ENCODE data around the gene SNX7. TPM values are rescaled to one million over a fixed set of nuclear protein-coding genes. Genes with fewer than 3 reads are reported as not detected.

Gene SNX7
- 65.5 and 72.5 TPM in 2 replicates for total RNA-seq (2014; rRNA removed; shearing (Covaris generic))

DNA sequence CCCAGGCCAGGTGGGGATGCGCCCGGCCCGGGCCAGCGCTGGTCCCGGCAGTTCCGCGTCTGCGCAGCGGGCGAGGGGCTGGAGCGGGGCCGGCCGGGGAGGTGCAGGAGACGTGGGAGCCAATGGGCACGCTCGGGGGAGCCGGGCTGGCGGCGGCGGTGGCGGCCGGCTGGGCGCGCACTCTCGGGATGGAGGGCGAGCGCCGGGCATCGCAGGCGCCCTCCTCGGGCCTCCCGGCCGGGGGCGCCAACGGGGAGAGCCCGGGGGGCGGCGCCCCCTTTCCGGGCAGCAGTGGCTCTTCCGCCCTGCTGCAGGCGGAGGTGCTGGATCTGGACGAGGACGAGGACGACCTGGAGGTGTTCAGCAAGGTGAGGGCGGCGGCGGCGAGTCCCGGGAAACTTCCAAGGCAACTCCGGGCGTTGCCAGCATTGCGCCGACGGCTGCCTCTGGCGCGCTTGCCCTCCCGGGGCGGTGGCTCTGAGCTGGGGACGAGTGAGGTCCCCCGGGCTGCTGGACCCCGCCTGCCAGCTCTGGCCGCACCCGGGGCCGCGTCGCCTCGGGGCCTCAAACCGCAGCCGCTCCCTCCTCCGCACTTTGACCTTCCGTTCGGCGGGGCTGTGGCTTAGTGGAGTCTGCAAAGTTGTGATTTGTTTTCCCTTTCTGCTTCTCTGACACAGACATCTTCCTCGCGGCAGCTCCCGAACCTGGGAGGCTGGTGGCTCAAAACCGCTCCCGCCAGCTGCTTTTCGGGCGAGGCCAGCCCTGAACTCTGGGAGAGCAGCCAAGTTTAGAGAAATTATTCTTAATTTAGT, at the start of gene SNX7:
Gene SNX7, plus strand, starts transcription at position 178 of the 812 bp plus-strand sequence. Its CDS starts 11 bp downstream, at position 189.
- DNase-seq (ENCODE audit: low spot score), result peak; percentile 34

GRCh38 chr1:98637316-98637715, 24.2 kb upstream of the SNX7 start:
- DNase-seq (ENCODE audit: low spot score), result no peak

GRCh38 chr1:98638185-98638584, 23.3 kb upstream of the SNX7 start:
- no peak for DNase-seq (ENCODE audit: low spot score)

- DNase-seq (ENCODE audit: low spot score), result no peak
These were observed 17.0 kb upstream of the SNX7 start for GRCh38 chr1:98644510-98644909.

DNA sequence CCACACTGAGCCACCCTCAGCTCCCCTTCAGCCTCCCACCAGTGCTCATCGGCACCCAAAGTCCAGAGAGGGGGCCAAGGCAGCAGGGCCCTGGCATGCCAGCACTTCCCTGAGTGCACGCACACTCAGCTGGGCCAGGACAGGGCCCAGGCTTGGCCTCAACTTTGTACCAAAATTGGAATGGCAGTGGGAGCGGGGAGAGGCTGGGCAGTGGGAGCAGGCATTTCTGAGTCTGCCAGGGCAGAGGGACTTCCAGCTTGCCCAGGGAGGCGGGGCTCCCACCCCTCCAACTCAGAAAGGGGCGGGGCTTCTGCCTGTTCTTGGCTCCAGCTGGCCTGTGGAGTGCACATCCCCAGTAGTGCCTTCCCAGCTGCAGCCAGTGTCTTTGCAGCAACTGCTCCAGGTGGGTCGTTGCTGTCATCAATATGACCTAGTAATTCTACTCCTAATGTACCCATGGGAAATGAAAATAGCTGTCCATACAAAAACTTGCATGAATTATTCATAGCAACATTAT, 10.3 kb upstream of the SNX7 start:
- no peak for DNase-seq (ENCODE audit: low spot score)

DNA sequence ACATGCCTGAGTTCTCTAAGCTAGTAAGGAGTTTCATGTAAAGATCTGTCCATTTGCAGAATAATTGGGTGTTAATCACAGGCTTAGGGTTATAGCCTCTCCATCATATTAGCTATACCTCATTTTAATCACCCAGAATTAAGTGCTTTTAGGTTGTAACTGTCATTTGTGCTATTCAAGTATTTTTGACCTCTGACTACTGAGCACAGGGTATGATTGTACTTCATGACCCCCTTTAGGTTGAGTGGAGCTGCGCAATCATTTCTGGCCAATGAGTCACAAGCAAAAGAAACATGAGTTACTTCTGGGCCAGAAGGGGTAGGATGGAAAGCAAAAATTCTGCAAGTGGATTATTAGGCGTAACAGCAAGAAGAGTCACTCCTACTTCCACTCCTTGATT, 8.4 kb upstream of the SNX7 start:
- DNase-seq (ENCODE audit: low spot score), result no peak

- DNase-seq (ENCODE audit: low spot score), result no peak
These were observed 1.6 kb upstream of the SNX7 start for GRCh38 chr1:98659879-98660278.

GRCh38 chr1:98660940-98661543, 479 bp upstream of the SNX7 start:
- no peak for DNase-seq (ENCODE audit: low spot score)

GRCh38 chr1:98662356-98662670, 792 bp downstream of the SNX7 start:
- DNase-seq (ENCODE audit: low spot score), result peak; percentile 33

- DNase-seq (ENCODE audit: low spot score), result no peak
These were observed 7.2 kb downstream of the SNX7 start for GRCh38 chr1:98668733-98669132.

DNA sequence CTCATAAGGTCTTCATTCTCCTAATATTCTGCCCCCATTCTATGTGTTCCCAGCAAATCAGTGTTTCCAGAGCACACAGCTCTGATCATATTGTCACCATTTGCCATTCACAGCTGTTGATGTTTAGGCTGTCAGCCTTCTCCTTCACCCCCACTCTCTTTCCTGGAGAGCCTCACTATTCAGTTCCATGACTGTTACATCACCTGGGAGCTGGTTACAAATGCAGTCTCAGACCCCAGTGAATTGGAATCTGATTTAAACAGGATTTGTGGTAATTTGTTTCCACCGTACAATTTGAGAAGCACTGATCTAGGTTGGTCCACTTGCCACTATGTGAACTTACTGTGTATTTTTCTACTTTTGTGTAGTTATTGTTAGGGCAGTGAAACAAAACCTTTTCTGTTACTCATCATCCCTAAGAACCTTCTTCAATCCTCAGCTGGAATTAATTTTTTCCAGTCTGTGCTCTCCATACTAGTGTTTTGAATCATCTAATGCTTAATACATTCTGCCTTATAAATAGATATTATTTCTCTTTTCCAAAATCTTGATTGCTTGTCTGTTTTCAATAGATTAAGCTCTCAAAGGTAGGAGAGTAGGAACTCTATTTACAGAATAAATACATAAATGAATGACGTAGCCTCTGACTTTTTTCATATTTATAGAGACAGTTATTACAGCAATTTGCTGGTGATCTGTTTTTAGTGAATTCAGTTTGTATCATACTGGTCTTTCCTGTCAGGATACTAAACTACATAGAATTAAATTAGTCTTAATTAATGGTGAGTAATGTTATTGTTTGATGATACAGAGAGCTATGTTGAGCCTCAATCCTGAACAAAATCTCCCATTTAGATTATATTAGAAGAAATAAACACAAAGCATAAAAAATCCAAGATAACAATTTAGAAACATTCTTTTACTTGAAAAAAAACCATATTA, 8.1 kb downstream of the SNX7 start:
- no peak for DNase-seq (ENCODE audit: low spot score)

DNA sequence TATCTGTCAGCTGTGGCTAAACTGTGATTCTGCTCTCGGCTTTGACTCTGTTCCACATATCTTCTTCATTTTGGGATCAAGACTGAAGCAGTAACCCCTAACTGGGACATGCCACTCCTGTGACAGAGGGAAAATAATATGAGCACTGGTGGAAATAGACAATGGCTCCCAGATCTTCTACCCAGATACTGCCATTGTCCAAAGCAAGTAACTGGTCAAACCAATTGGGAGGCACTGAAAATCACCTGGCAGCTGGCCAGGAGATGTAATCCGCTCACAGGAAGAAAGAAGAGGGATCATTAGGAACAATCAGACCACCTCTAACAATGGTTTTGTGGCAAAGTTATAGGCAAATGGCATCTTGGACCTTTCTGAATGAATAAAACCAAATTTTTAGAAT, 10.7 kb downstream of the SNX7 start:
- DNase-seq (ENCODE audit: low spot score), result no peak

DNA sequence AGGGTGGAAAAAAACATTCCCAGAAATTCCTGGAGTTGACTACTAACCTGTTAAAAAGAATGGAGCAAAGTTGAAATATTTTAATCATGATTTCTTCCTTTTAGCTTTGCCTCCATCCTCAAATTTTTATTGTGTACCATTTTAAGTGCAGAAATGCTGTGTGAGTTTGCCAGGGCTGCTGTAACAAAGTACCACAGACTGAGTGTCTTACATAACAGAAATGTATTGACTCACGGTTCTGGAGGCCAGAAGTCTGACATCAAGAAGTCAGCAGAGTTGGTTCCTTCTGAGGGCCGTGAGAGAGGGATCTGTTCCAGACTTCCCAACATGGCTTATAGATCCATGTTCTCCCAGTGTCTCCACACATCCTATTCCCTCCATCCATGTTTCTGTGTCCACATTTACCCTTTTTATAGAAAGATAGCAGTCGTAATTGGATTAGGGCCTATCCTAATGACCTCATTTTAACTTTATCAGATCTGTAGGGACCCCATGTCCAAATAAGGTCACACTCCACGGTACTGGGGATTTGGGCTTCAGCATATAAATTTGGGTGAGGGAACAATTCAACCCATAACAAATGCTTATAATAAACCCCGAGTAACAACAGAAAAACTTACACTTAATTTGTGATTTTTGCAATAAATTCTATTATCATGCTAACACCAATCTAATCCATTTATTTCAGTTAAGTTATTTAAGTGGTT, 12.7 kb downstream of the SNX7 start:
- no peak for DNase-seq (ENCODE audit: low spot score)

DNA sequence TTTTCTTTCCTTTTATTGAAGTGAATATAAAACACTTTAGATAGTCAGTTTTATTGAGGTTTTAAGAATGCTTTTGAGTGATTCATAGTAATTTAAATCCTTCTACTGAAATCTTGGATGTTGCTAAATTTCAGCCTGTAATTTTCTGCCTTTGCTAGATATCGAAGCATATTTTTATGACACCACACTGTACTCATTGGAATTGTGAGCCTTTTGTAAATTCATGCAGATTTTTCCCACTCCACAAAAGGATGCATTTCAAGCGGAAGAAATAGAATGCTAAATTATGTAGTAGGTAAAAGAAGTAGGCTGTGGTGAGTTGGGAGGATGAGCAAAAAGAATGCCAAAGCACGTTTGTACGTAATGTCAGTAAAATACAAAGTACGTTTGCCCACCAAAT, 13.8 kb downstream of the SNX7 start:
- no peak for DNase-seq (ENCODE audit: low spot score)

GRCh38 chr1:98677288-98677687, 15.8 kb downstream of the SNX7 start:
- DNase-seq (ENCODE audit: low spot score), result peak; percentile 35

- DNase-seq (ENCODE audit: low spot score), result no peak
These were observed 20.3 kb downstream of the SNX7 start for GRCh38 chr1:98681812-98682211.

- no peak for DNase-seq (ENCODE audit: low spot score)
These were observed 26.7 kb downstream of the SNX7 start for GRCh38 chr1:98688110-98688739.

GRCh38 chr1:98690576-98690975, 29.1 kb downstream of the SNX7 start:
- no peak for DNase-seq (ENCODE audit: low spot score)

DNA sequence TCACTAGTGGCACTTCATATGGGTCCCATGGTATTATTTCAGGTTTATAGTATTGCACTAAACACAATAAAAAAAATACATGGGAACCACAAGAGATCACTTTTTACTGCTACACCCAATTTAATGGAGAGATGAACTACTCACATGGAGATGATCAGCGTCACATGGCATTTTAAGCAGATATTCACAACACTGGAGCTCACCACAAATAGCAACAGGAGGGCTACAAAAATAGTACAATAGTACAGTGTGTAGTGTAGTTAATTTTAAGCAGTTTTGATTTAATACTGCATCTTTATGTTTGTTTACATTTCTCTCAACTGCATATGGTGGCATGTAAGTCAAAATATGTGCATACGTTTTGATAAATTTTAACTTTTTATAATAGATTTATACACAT, 31.0 kb downstream of the SNX7 start:
- DNase-seq (ENCODE audit: low spot score), result no peak

DNA sequence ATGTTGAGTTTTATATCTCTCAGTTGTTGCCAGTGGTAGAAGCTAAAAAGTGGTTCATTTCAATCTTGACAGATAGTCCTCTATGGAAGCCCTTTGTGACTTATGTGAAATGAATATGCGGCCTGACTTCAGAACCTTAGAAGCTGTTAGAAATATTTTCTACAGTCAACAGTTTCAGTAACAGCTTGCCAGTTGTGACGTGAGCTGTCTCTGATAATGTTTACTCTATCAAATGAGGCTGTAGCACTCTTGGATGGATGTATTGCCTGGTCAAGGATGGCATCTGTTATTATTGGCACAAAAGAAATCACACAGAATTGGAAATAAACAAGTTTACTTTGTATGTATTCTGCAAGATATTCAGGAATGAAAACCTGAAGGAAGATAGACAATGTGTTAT, 31.9 kb downstream of the SNX7 start:
- no peak for DNase-seq (ENCODE audit: low spot score)

DNA sequence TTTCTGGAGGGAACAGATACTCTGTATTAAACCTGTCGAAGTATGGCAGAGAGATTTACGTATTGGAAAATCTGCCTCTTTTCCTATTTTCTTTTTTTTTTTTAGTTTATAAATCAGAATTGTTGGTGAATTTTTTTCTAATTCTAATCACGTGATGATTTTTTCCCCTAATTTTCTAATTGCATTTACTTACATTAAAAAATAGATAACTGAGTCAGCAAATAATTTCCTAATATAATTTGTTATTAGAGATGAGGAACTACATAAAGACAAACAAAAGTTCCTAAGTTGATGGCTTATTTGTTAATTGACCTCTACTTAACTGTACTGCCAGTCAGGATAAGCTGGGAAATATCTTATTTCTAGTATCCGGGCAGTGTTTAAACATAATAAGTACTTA, 34.6 kb downstream of the SNX7 start:
- DNase-seq (ENCODE audit: low spot score), result no peak
